ENCODE data around the gene ZBTB33.
A peak's percentile ranks its signal among the peaks of the same experiment; 100 is the strongest.

ZBTB33 gene

DNA sequence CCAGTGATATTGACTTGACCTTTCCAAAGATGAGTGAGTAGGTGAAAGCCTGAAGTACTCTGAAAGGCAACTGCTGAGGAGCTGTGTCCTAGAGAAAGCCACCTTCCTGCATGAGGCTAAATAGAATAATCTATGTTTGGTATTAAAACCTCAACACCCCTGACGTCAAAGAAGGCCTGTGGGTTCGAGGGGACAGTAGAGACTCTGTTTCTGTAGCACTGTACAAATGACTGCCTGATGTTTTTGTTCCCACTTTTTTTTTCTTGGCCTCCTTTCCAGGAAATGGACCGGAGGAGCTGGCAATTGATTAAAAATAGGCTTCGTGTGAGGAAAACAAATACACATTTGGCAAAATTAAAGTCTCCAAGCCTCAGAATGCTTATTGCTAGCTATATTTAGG, 31.1 kb downstream of the ZBTB33 start:
- H3K4me3 Mint-ChIP-seq, result no peak overlapping the region
- H3K36me3 Mint-ChIP-seq, result no peaks in the 10 kb centered on the region
- peaks cover under 1% of the 10 kb centered on the region for H3K4me1 Mint-ChIP-seq
- H3K27ac Mint-ChIP-seq, result no peak overlapping the region
- no peak for DNase-seq (ENCODE audit: low spot score in 2 of 2)
- no peak for ATAC-seq (ENCODE audit: low read depth)
- no peaks in the 10 kb centered on the region for H3K9me3 Mint-ChIP-seq
- peaks cover 4% of the 10 kb centered on the region for H3K27me3 Mint-ChIP-seq

DNA sequence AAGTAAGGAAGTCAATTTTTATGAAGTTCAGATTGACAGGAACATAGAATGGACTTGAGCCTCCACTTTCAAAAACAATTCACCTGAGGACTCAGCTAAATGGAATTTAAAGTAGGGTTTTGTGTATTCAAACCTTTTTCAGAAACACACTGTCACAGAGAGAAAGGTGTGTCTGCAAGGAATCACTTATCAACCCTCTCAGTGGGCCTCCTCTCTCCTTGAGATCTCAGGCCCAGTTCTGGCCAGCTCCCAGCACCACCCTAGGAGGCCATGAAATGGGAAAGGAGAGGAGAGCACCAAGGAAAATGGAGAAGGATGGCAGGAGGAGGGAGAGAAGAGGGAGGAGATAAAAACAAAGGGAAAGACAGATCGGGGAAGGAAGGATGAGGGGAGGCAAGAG, 32.1 kb downstream of the ZBTB33 start:
- no peak for ATAC-seq (ENCODE audit: low read depth)
- no peak overlapping the region for H3K27ac Mint-ChIP-seq
- no peaks in the 10 kb centered on the region for H3K9me3 Mint-ChIP-seq
- peaks cover 3% of the 10 kb centered on the region for H3K4me1 Mint-ChIP-seq
- peaks cover 4% of the 10 kb centered on the region for H3K27me3 Mint-ChIP-seq
- no peak for DNase-seq (ENCODE audit: low spot score in 2 of 2)
- H3K36me3 Mint-ChIP-seq, result no peaks in the 10 kb centered on the region
- no peak overlapping the region for H3K4me3 Mint-ChIP-seq

DNA sequence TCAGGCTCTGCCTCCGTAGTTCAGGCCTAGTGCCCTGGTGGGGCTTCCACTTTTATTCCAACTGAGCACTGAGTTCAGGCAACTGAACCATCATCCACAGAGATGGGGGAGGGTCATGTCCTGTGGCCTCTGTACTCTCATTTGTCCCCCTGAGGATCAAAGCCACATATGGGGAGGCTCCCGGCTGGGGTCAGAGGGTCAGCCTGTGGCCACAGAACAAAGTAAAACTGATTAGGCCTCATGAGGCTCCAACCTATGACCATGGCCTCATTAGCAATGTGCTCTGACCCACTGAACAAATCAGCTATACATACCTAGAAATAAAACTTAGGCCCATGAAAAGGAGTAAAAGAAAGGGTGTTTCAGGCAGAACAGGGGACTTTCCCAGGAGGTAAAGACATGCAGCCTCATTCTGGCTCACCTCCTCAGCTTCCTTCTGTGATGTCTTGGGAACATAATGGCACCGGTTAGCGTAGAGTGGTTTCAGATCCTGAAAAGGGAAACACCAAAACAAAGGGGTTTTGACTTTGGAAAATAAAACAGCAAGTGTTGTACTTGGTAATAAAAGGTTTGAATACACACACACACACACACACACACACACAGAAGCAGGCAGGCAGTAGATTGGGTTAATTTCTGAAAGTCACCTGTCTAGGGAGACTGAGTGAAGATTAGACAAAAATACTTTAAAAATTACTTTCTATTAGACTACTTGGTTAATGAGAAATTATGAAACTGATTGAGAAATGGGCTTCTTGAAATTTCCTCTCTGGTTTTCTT, 36.3 kb downstream of the ZBTB33 start:
- DNase-seq (ENCODE audit: low spot score in 2 of 2) (no peak), ATAC-seq (ENCODE audit: low read depth) (peak; percentile 57)
- Mint-ChIP-seq H3K27me3 (peaks cover 4% of the 10 kb centered on the region), H3K4me1 (peaks cover 8% of the 10 kb centered on the region), H3K27ac (no peak overlapping the region), H3K9me3 (peaks cover 2% of the 10 kb centered on the region), H3K36me3 (peaks cover 1% of the 10 kb centered on the region), H3K4me3 (no peak overlapping the region)

DNA sequence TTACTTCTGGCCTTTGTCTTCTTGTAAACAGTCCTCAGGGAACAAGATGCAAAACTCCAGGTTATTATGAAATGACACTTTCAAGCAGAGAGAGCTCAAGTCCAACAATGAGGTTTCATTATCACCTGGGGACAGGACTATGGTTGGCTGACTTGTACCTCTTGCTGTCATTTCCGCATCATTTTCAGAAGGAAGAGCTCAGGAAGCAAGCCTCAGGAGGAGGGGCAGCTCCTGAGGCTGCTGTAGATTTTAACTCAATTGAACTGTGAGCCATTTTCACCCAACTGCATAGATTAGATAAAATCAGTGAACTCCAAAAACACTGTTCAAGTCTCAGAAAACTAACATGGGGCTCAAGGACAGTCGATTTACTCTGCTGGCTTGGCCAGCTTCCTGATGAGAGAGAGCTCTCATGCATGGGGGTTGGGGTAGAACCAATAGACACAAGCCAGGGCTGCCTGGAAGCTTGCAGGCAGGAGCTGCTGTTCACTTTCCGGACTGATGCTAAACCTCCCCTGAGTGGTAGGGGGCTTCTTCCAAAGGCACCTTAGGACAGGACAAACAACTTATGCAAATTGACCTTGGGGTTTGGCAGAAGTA, 37.0 kb downstream of the ZBTB33 start:
- peaks cover 1% of the 10 kb centered on the region for H3K36me3 Mint-ChIP-seq
- ATAC-seq (ENCODE audit: low read depth), result peak; percentile 19
- H3K27ac Mint-ChIP-seq, result no peak overlapping the region

DNA sequence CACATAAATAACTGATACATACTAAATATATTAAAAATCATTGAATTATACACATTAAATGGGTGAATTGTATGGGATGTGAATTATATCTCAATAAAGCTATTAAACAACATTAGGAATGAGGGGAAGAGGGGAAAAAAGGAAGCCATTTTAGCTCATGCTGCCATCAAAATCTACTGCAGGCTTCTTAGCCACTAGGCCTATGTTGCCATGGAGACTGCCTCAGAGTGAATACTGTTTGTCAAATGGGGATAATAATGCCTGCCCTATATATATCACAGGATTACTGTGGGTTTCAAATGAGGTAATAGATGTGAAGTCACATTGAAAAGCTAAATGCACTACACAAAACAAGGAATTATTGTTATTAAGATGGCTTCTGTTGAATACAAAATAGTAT, 39.5 kb downstream of the ZBTB33 start:
- H3K27me3 Mint-ChIP-seq, result no peaks in the 10 kb centered on the region
- H3K9me3 Mint-ChIP-seq, result peaks cover 2% of the 10 kb centered on the region
- no peak overlapping the region for H3K27ac Mint-ChIP-seq
- DNase-seq (ENCODE audit: low spot score in 2 of 2), result no peak
- peaks cover 8% of the 10 kb centered on the region for H3K4me1 Mint-ChIP-seq
- H3K36me3 Mint-ChIP-seq, result peaks cover 1% of the 10 kb centered on the region
- H3K4me3 Mint-ChIP-seq, result no peak overlapping the region
- ATAC-seq (ENCODE audit: low read depth), result no peak

More for the DNA sequence above, 37.0 kb downstream of the ZBTB33 start:
- peaks cover 2% of the 10 kb centered on the region for H3K9me3 Mint-ChIP-seq
- DNase-seq (ENCODE audit: low spot score in 2 of 2), result no peak
- peaks cover 4% of the 10 kb centered on the region for H3K27me3 Mint-ChIP-seq
- H3K4me3 Mint-ChIP-seq, result no peak overlapping the region
- peaks cover 8% of the 10 kb centered on the region for H3K4me1 Mint-ChIP-seq

DNA sequence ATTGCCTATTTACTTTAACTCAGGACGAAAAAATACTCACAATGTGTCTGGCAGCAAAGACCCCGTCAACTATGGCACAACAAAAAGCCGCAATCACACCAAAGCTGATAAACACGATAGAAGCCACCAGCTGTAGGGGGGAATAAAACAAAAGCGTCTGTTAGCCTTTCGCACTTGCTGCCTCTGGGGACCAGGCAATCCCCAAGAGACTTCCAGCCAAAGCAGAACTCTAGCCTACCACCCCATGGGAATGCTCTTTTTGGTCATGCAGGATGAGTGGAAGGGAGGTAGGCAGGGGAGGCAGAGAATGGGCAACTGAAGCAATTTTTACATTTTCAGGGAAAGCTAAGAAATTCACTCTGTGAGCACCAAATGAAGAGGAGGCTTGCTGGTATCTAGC, 40.6 kb downstream of the ZBTB33 start:
- Mint-ChIP-seq H3K9me3 (peaks cover 2% of the 10 kb centered on the region), H3K4me1 (peaks cover 8% of the 10 kb centered on the region), H3K4me3 (no peak overlapping the region), H3K36me3 (peaks cover 1% of the 10 kb centered on the region), H3K27me3 (no peaks in the 10 kb centered on the region), H3K27ac (no peak overlapping the region)
- ATAC-seq (ENCODE audit: low read depth) (no peak), DNase-seq (ENCODE audit: low spot score in 2 of 2) (no peak)

DNA sequence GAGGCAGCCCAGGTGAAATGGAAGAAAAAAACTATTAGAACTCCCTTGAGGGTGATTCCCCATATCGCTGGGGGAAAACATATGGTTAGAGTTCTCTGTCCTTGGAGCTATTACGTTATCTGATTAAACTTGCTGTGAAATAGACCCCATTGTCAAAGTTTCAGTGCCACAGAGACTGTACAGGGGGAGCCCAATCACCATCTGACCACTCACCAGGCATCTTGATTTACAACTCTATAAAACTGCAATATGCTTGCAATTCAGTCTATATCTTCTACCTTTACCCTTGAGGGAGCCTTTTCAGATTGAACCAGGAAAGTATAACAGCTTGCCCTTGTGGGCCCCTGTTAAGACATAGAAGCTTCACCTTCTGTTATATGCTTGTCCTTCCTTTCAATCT, 42.4 kb downstream of the ZBTB33 start:
- Mint-ChIP-seq H3K4me1 (peaks cover 4% of the 10 kb centered on the region), H3K27me3 (no peaks in the 10 kb centered on the region), H3K4me3 (no peak overlapping the region), H3K9me3 (peaks cover 2% of the 10 kb centered on the region), H3K27ac (no peak overlapping the region), H3K36me3 (peaks cover 1% of the 10 kb centered on the region)
- no peak for DNase-seq (ENCODE audit: low spot score in 2 of 2)
- ATAC-seq (ENCODE audit: low read depth), result no peak

DNA sequence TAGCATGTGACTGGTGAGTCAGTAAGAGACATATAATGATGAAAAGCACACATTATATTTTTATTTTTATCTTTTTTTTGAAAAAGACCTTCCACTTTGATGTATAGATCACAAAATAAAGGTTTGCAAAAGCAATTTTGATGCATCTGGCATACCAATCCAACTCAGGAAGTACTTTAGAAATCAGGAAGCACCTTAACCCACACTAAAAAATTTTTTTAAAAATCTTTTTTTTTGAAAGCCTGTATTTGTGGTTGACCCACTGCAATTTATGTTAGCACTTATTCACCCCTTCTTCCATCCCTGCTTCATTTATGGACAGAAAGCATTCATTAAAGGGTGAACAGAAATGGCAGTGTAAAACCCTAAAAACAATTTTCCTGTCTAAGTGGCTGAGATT, 44.0 kb downstream of the ZBTB33 start:
- no peaks in the 10 kb centered on the region for H3K27me3 Mint-ChIP-seq
- peaks cover 2% of the 10 kb centered on the region for H3K9me3 Mint-ChIP-seq
- no peak overlapping the region for H3K27ac Mint-ChIP-seq
- ATAC-seq (ENCODE audit: low read depth), result no peak
- no peak overlapping the region for H3K4me3 Mint-ChIP-seq
- DNase-seq (ENCODE audit: low spot score in 2 of 2), result no peak
- peaks cover 1% of the 10 kb centered on the region for H3K36me3 Mint-ChIP-seq
- H3K4me1 Mint-ChIP-seq, result peaks cover 4% of the 10 kb centered on the region

DNA sequence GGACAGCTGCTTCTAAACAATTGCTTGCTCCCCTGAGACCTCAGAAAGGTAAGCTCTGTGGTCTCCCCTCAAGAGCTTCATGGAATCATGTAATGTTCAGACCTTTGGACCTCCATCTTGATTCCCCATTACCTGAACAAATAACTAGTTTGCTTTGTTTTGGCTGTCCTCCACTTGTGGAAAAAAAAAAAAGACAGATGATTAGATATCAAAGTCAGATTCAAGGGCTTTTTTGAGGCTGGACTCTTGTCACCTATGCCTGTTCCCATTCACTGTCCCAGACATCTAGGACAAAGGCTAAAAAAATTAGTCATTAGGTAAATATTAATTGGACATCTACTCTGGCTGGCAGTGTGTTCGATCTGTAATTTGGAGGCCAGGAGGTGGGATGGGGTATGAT, 47.3 kb downstream of the ZBTB33 start:
- Mint-ChIP-seq H3K27me3 (no peaks in the 10 kb centered on the region), H3K36me3 (no peaks in the 10 kb centered on the region), H3K4me3 (no peak overlapping the region), H3K9me3 (no peaks in the 10 kb centered on the region), H3K4me1 (peaks cover 8% of the 10 kb centered on the region), H3K27ac (no peak overlapping the region)
- ATAC-seq (ENCODE audit: low read depth) (no peak), DNase-seq (ENCODE audit: low spot score in 2 of 2) (no peak)

DNA sequence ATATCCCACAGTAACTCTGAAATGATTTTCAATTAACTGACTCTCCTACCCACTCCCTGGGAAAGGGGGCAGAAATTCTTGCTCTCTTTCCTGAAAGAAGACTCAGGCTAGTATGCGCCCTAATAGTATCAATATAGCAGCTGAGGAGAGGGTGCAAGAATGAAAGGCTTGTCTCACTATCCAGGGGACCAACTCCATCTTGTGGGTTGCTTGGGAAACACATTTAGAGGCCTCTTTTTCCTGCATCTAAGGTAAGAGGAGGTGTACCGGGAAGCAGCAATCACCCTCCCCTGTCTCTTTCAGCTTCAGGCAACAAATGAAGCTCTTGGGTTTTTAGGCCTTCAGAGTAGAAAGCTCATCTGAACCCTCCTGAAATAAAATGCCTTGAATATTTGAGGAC, 49.3 kb downstream of the ZBTB33 start:
- H3K27me3 Mint-ChIP-seq, result no peaks in the 10 kb centered on the region
- H3K4me1 Mint-ChIP-seq, result peaks cover 8% of the 10 kb centered on the region
- no peaks in the 10 kb centered on the region for H3K9me3 Mint-ChIP-seq
- H3K4me3 Mint-ChIP-seq, result no peak overlapping the region
- H3K27ac Mint-ChIP-seq, result no peak overlapping the region
- no peaks in the 10 kb centered on the region for H3K36me3 Mint-ChIP-seq
- no peak for DNase-seq (ENCODE audit: low spot score in 2 of 2)
- ATAC-seq (ENCODE audit: low read depth), result no peak

DNA sequence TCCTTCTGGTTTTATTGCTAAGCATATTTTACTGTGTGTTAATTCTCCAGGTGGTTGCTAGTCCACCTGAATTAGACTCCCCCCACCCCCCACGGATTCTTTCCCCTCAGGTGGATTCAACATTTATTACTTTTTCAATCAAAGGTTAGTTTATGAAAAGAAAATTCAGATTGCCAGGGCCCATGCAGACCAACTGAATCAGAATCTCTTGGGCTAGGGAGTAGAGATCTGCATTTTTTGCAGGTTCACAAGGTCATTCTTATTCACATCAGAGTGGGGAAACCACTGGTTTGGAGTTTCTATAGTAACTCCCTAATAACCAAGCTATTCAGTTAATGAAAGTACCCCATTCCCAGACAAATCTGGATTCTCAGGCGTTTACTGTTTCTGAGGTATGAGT, 50.9 kb downstream of the ZBTB33 start:
- H3K27me3 Mint-ChIP-seq, result no peaks in the 10 kb centered on the region
- no peaks in the 10 kb centered on the region for H3K36me3 Mint-ChIP-seq
- H3K27ac Mint-ChIP-seq, result no peak overlapping the region
- H3K4me1 Mint-ChIP-seq, result peaks cover 10% of the 10 kb centered on the region
- H3K4me3 Mint-ChIP-seq, result no peak overlapping the region
- no peaks in the 10 kb centered on the region for H3K9me3 Mint-ChIP-seq
- no peak for ATAC-seq (ENCODE audit: low read depth)
- DNase-seq (ENCODE audit: low spot score in 2 of 2), result no peak

DNA sequence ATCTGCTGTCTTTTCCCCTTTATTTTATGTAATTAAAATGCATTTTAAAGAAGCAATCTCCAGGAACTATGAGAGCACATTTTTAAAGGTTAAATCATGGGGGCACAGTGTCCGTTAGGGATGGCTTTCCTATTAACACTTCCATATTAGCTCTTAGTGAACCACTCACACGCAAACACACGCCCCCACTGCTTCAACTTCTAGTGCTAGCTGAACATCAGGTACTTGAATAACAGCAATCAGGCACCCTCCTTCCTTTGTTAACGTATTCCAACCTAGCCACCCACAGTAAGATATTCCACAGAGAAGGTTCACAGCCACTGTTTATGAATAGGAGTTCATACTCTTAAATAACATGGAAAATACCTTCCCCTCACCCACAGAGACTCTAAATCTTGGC, 51.3 kb downstream of the ZBTB33 start:
- Mint-ChIP-seq H3K27ac (peak overlapping the region; percentile 31), H3K4me1 (peaks cover 10% of the 10 kb centered on the region), H3K27me3 (no peaks in the 10 kb centered on the region), H3K4me3 (no peak overlapping the region), H3K36me3 (no peaks in the 10 kb centered on the region), H3K9me3 (no peaks in the 10 kb centered on the region)
- ATAC-seq (ENCODE audit: low read depth) (no peak), DNase-seq (ENCODE audit: low spot score in 2 of 2) (no peak)

DNA sequence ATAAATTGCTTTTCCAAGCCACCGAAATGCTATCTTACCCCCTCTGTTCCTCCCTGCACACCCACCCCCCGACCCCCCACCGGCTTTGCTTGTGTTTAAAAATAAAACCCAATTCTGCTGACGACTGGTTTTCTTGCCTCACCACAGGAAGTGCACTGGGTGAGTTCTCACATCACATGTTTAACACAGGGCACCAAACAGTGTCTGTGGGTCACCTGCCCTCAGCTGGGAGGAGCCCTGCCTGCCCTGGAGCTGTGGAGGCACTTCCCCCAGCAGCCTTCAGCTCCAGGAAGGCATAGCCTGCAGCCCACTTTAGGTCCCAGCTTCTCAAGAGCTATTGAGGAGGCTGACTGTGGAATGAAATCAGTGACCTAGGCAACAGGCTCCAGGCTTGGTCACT, 51.8 kb downstream of the ZBTB33 start:
- no peaks in the 10 kb centered on the region for H3K9me3 Mint-ChIP-seq
- H3K27me3 Mint-ChIP-seq, result no peaks in the 10 kb centered on the region
- ATAC-seq (ENCODE audit: low read depth), result peak; percentile 82
- no peaks in the 10 kb centered on the region for H3K36me3 Mint-ChIP-seq
- H3K4me1 Mint-ChIP-seq, result peaks cover 10% of the 10 kb centered on the region
- peak overlapping the region; percentile 31 for H3K27ac Mint-ChIP-seq
- peak in 1 of 2 donors; percentile 1 for DNase-seq (ENCODE audit: low spot score in 2 of 2)
- peak overlapping the region; percentile 52 for H3K4me3 Mint-ChIP-seq

DNA sequence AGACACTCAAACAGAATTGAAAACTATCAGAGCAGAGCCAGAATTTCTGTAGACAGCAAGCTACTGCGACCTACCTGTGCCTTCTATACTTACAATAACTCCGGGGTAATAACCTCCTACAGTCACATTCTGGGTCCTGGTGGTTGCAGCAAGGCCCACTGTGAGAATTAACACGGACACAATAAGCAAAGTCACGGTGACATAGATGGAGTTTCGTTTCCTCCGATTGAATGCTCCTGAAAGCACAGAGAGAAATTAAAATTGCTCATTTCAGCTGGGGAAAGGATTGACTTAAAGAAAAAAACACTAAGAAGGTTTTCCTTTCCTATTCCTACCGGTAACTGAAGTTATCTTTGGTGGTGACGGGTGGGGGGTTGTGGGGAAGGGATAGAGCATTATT, 53.6 kb downstream of the ZBTB33 start:
- Mint-ChIP-seq H3K9me3 (no peaks in the 10 kb centered on the region), H3K27ac (no peak overlapping the region), H3K27me3 (peaks cover 2% of the 10 kb centered on the region), H3K4me1 (peaks cover 10% of the 10 kb centered on the region), H3K36me3 (no peaks in the 10 kb centered on the region), H3K4me3 (no peak overlapping the region)
- ATAC-seq (ENCODE audit: low read depth) (no peak), DNase-seq (ENCODE audit: low spot score in 2 of 2) (no peak)

Measured in memory B cell (primary cell).